ENCODE measurements around the gene RPL23. TPM values are rescaled to one million over a fixed set of nuclear protein-coding genes. Genes with fewer than 3 reads are reported as not detected.

RPL23 gene
- total RNA-seq, 3 donors from 2014 or later: 838 to 1,044 (median 919) TPM

DNA sequence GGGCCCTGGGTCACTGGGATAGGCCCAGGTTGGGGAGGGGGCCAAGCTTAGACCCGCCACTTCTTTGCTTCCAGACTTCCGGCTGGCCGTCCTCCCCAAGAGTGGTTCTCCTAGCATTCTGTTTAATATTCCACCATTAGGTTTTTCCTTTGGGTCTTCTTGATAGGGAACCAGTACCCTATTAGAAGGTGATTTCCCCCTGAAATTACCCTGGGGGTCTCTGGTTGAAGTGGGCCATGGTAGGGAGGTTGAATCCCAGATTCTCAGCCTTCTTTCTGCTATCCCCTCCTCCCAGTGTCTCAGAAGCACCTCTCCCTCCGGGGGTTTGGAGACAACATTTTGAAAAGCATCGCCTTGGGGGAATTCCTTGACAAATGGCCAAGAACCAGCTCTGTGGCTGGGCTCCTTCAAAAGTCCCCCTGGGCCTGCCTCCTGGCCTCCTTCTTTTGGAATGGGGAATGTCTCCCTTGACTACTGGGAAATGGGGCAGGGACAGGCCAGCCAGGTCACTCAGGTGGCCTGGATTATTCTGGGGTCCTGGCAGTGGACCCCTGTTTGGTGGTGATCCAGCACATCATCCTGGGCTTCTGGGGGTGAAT lies 22.1 kb upstream of the RPL23 start:
- H3K4me1 ChIP-seq (ENCODE audit: low read depth): peaks cover 73% of the 10 kb centered on the region

DNA sequence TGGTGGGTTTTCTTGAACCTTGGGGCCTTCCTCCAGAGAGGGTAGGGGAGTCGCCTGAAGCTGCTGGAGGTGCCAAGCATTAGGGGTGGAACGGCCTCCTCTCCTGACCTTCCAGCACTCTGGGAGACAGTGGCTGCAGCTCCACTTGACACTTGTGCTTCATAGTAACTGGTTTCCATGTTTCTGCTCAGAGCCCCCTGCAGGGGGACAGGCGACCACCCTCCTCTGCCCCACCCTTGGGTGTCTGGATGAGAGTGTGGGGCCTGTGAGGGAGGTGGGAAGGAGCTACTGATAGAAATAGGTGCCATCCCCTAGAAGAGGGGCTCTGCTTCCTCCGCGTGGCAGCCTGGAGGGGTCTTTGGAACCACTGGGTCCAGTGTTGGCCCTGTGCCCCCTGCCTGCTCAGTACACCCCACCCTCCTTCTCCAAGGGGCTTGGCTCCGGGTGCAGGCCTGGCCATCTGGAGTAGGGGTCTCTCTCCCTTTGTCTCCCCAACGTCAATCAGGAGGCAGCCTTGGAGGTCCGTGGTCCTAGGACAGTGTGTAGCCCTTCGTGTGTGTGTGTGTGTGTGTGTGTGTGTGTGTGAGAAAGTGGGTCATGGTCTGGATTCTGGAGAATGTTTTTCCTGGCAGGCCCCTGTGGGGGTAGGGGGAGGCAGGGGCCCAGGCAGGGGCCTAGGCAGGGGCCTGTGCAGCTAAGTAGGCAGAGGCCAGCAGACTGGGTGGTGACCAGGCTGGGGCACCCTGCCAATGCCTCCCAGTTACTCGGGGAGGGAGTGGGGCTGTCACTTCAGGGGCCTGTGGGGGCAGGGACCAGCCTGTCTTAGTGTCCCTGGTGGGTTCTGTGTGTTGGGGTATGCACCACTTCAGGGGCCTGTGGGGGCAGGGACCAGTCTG lies 21.2 kb upstream of the RPL23 start:
- Histone ChIP-seq H3K4me1 (ENCODE audit: low read depth) (peaks cover 65% of the 10 kb centered on the region), H3K36me3 (ENCODE audit: low read depth) (peaks cover 2% of the 10 kb centered on the region), H3K9me3 (no peaks in the 10 kb centered on the region), H3K4me3 (no peak overlapping the region)
- TF ChIP-seq, protein P1, sequence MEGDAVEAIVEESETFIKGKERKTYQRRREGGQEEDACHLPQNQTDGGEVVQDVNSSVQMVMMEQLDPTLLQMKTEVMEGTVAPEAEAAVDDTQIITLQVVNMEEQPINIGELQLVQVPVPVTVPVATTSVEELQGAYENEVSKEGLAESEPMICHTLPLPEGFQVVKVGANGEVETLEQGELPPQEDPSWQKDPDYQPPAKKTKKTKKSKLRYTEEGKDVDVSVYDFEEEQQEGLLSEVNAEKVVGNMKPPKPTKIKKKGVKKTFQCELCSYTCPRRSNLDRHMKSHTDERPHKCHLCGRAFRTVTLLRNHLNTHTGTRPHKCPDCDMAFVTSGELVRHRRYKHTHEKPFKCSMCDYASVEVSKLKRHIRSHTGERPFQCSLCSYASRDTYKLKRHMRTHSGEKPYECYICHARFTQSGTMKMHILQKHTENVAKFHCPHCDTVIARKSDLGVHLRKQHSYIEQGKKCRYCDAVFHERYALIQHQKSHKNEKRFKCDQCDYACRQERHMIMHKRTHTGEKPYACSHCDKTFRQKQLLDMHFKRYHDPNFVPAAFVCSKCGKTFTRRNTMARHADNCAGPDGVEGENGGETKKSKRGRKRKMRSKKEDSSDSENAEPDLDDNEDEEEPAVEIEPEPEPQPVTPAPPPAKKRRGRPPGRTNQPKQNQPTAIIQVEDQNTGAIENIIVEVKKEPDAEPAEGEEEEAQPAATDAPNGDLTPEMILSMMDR (IDR thresholded peaks at IDR 0.05): no peak
- ATAC-seq (no peak), DNase-seq (no peak)
- intact Hi-C loops (cut with DNase I, micrococcal nuclease): no loop called here

More for the DNA sequence above, 22.1 kb upstream of the RPL23 start:
- Histone ChIP-seq H3K36me3 (ENCODE audit: low read depth) (peaks cover 2% of the 10 kb centered on the region), H3K9me3 (no peaks in the 10 kb centered on the region), H3K4me3 (no peak overlapping the region)
- peak in 1 of 3 donors; percentile 10 for DNase-seq
- no peak for ATAC-seq
- intact Hi-C loops (cut with DNase I, micrococcal nuclease): no loop called here
- TF ChIP-seq, protein P1 (IDR thresholded peaks at IDR 0.05): no peak

DNA sequence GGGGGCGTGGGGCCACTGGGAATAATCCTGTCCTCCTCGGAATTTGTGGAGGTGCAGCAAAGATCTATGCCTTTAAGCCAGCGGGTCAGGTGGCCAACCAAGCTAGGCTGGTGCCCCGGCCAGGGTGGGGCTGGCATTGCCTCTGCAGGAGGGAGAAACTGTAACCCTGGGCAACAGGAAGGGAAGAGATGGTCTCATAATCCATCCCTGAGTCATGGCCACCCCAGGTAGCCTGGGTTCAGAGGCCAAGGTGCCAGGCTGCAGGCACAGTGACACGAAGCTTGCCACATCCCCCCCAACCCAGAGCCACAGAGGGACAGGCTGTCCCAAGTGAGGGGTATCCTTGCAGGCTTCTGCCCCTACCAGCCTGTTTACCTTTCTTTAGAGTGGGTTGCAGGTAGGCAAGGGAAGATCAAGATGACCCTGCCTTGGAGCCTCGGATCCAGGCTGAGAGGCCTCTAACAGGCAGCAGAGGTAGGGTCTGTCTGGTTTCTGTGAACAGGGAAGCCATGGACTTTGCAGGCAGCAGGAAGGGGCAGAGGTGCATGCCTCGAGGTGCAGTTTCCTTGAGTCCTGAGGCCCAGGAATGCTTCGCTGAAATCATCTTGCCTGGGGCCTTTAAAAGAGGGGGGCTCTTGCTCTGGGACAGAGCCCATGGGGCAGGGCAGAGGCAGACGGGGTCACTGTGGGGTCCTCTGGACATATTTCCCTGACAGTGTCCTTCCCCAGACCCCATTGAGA lies 20.3 kb upstream of the RPL23 start:
- TF ChIP-seq, protein P1 (IDR thresholded peaks at IDR 0.05): no peak

DNA sequence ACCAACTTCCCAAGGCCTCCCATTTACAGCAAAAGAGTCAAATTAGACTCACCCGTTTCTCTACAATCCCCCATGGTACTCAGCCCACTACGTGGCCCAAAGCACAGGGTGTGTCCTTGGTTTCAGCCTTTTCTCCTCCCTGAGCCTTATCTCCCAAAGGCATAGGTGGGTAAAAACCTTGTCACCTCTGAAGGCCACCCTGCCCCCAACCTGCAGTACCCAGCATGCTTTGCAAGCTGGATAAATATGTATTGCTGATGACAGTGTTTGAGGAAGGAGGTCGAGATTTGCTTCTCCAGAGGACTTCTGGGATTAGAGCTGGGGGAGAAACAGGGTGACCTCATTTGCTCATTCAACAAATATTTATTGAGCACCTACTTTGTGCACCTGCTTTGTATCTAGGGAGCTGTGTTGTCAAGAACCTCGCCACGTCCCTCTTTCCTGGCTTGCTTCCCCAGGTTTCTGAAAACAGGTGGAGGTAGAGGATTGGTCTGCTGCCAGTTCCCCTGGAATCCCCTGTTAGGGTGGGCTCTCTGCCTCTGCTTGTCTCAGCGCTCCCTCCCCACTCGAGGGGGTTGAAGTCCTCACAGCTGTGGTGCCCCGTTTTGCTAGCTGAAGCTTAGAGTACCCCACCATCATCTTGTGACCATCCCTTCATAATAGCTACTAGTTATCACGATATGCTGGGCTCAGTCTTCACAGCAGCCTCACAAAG lies 19.3 kb upstream of the RPL23 start:
- H3K36me3 ChIP-seq (ENCODE audit: low read depth): no peaks in the 10 kb centered on the region
- no peak overlapping the region for H3K4me3 ChIP-seq
- DNase-seq (no peak), ATAC-seq (no peak)
- intact Hi-C loops (cut with DNase I, micrococcal nuclease): no loop called here
- peaks cover 59% of the 10 kb centered on the region for H3K4me1 ChIP-seq (ENCODE audit: low read depth)
- TF ChIP-seq, protein P1 (IDR thresholded peaks at IDR 0.05): no peak
- no peaks in the 10 kb centered on the region for H3K9me3 ChIP-seq

More for the DNA sequence above, 20.3 kb upstream of the RPL23 start:
- Histone ChIP-seq H3K4me3 (no peak overlapping the region), H3K9me3 (no peaks in the 10 kb centered on the region), H3K36me3 (ENCODE audit: low read depth) (peaks cover 2% of the 10 kb centered on the region), H3K4me1 (ENCODE audit: low read depth) (peaks cover 58% of the 10 kb centered on the region)
- ATAC-seq: no peak
- DNase-seq: no peak
- intact Hi-C loops (cut with DNase I, micrococcal nuclease): no loop called here

- TF ChIP-seq, protein P1 (IDR thresholded peaks at IDR 0.05): no peak
- DNase-seq (no peak), ATAC-seq (no peak)
- Histone ChIP-seq H3K4me1 (ENCODE audit: low read depth) (peaks cover 55% of the 10 kb centered on the region), H3K4me3 (no peak overlapping the region), H3K9me3 (no peaks in the 10 kb centered on the region), H3K36me3 (ENCODE audit: low read depth) (no peaks in the 10 kb centered on the region)
- intact Hi-C loops (cut with DNase I, micrococcal nuclease): no loop called here
These were observed 18.5 kb upstream of the RPL23 start for GRCh38 chr17:38872027-38872511.
